Measurements from ENCODE around the gene FGF1.
A peak's percentile ranks its signal among the peaks of the same experiment; 100 is the strongest.

Gene FGF1

DNA sequence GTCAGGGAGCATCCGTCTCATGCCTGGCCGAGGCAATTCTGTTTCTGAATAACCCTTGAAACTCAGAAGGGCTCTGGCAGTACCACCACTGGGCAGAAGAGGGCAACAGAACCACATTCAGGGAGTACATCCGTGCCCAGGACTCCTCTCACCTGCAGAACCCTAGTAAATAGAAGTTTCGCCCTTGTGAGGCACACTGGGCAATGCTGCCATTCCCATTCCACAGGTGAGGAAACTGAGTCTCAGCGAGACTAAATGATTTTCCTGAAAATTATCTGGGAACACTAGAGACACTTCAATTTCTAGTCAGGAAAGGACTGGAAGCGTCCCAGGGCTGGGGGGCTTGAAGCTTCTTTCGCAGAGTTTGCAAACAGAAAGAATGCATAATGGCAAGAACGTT is 74.7 kb downstream of the FGF1 start:
- peak; percentile 33 for DNase-seq (ENCODE audit: low read depth)

DNA sequence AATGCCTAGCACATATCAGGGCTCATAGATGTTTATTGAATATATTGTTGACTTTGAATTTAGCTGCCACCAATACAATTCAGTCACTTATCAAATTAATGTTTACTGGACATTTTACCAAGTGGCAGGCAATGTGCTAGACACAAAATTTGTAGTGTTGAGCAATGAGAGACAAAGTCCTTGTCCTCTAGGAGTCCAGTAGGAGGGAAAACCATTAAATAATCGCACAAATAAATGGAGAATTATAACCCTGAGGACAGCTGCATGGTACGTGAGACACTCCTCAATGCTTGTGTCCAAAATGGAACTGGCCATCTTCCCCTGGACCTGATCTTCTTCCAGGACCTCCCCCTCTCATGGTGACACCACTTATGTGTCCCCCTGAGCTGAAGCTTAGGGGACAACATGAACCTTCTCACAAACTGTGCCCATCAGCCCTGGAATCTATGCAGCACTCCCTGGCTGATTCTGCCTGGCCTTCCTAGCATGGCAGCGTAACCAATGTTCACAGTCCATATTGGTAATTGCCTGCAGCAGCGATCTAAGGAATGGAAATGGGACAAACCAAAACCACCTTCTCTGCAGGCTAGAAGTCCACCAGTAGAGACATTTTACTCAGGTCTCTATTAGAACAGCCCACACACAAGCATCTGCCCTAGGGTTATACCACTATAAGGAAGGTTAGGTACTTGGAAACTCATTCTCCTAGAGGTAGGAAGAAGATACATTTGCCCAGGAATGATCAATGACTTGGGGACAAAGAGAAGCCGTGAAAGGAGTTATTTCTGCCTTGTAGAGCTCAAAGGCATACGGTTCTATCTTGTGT is 75.5 kb downstream of the FGF1 start:
- no peak for DNase-seq (ENCODE audit: low read depth)

GRCh38 chr5:142609142-142609541 is 76.7 kb downstream of the FGF1 start:
- no peak for DNase-seq (ENCODE audit: low read depth)

- DNase-seq (ENCODE audit: low read depth), result no peak
These were observed 77.8 kb downstream of the FGF1 start for GRCh38 chr5:142608081-142608480.

DNA sequence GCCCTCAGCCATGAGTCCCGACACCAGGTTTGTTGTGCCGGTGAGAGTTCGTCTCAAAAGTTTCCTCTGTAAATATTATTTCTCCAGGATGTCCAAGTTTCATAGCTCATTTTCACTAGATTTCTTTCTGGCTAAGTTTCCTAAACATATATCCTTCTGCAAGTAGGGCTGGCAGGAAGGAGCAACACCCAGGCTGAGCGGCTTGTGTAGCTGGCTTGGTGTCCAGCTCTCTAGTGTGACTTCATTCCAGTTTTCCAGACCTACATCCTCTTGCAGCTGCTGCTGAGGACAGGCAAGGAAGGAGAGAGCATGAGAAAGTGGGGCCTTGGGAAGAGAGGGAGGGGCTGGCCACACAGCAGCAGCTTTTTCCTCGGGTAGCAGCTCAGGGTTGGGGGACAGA is 80.3 kb downstream of the FGF1 start:
- no peak for DNase-seq (ENCODE audit: low read depth)

GRCh38 chr5:142602720-142603245 is 83.1 kb downstream of the FGF1 start:
- no peak for DNase-seq (ENCODE audit: low read depth)

- no peak for DNase-seq (ENCODE audit: low read depth)
These were observed 84.5 kb downstream of the FGF1 start for GRCh38 chr5:142601432-142601831.

GRCh38 chr5:142600611-142601358 is 85.1 kb downstream of the FGF1 start:
- DNase-seq (ENCODE audit: low read depth), result no peak

DNA sequence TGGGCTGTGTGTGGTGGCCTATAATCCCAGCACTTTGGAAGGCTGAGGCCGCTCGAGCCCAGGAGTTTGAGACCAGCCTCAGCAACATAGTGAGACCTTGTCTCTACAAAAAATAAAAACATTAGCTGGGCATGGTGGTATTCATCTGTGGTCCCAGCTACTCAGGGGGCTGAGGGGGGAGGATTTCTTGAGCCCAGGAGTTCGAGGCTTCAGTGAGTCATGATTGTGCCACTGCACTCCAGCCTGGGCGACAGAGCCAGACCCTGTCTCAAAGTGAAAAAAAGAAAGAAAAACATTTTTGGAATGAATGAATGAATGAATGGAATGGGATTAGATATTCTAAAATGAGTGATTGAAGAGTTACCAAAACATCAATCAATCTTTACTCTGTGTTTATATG is 85.8 kb downstream of the FGF1 start:
- no peak for DNase-seq (ENCODE audit: low read depth)

GRCh38 chr5:142598338-142598700 is 87.6 kb downstream of the FGF1 start:
- DNase-seq (ENCODE audit: low read depth), result no peak

DNA sequence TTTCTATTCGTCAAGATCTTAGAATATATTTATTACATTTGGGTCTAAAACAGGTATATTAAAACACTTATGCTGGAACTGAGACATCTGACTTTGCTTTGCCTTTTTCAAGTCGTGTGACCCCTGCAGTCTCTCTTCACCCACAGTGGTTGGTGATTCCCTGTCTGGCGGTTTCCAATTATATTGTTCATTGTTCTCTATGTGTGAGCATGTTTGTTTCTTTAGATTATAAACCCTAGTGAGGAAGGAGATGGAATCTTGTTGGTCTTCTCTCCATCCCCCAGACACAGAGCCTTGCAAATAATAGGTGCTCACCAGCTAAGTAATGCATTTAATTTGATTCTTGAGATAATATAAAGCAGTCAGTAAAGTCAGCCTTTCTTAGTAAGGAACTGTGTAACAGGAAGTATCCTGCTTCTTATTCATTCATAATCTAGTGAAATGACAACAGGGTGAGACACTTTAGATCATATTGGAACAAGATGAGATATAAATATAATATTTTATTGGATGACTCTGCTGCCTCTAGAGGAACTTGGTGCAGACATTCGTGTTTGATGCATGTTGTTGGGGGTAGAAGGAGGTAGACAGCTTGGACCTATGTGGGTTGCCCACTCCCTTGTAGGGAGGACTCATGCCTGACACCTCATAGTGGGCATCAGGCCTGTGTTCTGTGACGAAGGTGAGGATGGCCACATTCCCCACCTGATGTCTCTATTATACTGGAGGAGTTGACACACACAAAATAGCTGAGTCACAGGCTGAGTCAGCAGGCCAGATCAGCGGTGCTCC is 88.1 kb downstream of the FGF1 start:
- no peak for DNase-seq (ENCODE audit: low read depth)

DNA sequence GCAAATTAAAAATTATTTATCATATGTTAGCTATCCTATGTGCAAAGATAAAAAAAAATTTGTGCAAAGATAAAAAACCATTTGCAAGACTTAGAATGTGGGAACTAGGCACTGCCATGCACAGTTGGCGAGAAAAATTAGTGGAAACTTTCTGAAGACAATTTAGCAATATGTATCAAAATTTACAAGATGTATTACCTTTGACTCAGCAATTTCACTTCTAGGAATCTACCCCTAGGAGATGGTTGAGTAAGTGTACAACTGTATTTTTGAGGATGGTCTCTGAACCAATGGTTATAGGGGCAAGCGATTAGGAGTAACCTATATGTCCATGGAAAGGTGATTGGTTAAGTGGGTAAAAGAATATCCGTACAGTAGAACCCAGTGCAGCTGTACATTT is 88.9 kb downstream of the FGF1 start:
- no peak for DNase-seq (ENCODE audit: low read depth)

DNA sequence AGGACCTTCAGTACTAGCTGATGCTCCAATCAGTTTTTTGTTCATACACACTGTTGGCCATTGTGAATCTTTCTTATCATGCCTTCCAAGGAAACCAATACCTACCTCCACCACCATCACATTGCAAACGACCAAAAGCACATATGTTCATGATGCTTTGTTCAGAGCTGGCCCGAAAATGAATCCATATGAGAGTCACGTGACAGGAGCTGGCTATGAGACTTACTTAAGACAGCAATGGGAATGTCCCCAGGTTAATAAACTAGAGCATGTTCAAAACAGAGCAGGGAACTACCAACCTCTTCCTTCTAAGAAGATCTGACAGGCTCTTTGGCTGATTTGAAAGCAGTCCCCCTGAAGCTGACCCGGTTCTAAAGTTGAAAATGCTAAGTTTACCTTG is 93.5 kb downstream of the FGF1 start:
- DNase-seq (ENCODE audit: low read depth), result no peak

DNA sequence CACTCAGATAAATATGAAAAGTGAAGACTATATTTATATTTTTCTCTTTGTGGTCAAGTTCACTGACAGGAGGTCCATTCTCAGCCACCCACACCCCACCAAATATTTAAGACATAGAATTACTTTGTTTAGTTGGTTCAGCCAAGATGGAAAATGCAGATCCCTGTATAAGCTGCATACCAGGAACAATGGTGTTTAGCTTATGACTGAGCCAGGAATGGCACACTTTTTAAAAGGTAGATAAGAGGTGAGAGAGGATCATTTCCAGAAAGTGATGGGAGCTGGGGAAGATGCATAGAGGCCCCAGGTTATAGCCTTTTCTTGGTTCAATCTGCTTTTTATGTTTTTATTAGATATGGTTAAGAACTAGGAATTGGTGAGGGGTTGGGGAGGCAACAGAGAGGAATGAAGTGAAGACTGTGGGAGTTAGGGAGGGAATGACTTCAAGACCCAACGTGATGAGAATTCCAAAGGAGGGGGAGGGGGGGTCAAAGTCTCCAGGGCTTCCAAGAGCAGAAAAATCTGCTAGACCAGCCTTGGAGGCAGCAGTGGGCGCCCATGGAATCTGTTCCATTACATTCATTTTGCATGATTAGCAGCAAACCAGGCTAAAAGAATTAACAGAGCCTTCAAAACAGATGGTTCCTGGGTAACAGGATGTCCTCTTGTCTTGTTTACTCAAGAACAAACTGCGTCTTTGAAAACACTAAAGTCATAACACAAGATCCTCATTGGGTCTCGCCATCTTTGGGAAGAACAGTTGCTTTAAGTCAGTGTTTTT is 95.2 kb downstream of the FGF1 start:
- no peak for DNase-seq (ENCODE audit: low read depth)

DNA sequence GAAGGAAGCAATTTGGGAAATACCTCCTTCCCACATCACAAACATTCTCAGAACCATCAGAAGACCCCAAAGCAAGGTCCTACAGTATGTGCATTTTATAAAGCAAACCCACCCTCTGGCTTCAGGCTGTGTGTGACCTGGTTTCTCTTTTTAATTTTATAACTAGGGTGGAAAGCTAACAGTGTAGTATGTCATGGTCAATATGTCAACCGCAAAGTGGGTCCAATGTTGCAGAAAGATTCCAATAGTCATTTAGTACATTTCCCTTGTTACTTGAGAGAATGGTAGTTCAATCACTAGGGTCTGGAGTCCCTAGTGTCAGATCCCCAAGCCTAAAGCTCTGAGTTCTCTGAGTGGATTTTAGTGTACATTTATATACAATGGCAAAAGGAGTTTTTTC is 96.2 kb downstream of the FGF1 start:
- DNase-seq (ENCODE audit: low read depth), result no peak

GRCh38 chr5:142587354-142587965 is 98.4 kb downstream of the FGF1 start:
- DNase-seq (ENCODE audit: low read depth), result no peak

GRCh38 chr5:142586552-142586951 is 99.3 kb downstream of the FGF1 start:
- DNase-seq (ENCODE audit: low read depth), result no peak

DNA sequence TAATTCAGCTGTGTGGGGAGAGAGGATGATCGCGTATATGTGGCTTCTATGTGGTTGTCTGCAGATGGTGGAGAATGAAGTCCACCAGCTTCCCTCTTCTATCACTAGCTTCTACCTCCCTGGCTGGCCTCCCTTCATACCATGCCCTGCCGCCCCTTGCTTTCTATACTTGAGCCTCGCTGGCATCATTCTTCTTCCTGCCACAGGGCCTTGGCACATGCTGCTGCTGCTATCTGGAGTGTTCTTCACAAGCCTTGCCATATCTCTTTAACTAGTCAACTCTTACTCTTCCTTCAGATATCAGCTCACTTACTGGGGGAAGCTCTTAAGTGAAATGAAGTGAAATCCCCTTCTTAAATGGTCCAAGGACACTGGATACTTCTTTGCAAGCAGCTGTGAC is 100.4 kb downstream of the FGF1 start:
- DNase-seq (ENCODE audit: low read depth), result no peak

DNA sequence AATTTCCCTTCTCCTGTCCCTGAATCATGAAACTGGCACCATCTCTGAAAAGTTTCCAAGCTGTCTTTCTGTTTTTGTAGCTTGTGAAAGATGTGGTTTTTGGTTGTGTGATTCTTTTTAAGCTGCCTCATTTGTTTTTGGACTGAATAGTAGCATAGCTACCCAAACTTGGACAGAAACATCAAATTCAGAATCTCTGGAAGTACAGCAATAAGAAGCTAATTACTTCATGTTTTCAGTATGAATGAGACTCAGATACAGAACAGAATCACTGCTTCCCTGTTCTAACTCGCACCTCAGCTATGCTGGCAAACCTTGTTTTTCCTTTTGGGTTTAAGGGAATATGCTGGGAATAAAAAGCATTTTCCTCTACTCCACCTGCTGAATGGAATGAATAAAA is 101.0 kb downstream of the FGF1 start:
- DNase-seq (ENCODE audit: low read depth), result no peak

DNA sequence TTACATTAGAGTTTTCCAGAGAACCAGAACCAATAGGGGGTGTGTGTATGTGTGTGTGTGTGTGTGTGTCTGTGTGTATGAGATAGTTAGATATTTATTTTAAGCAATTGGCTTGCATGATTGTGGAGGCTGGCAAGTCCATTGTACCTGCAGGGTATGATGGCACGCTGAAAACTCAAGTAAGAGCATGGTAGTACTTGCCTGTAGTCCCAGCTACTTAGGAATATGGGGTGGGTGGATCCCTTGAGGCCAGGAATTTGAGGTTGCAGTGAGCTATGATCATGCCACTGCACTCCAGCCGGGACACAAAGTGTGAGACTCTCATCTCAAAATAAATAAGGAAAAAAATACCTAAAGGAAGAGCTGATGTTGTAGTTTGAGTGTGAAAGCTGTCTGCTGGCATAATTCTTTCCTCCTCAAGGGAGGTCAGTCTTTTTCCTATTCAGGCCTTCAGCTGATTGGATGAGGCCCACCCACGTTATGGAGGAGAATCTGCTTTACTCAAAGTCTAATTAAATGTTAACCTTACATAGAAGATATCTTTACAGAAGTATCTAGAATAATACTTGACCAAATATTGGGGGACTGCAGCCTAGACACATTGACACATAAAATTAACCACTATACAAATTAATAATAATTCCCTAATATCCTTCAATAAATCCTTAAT is 107.6 kb downstream of the FGF1 start:
- no peak for DNase-seq (ENCODE audit: low read depth)

DNA sequence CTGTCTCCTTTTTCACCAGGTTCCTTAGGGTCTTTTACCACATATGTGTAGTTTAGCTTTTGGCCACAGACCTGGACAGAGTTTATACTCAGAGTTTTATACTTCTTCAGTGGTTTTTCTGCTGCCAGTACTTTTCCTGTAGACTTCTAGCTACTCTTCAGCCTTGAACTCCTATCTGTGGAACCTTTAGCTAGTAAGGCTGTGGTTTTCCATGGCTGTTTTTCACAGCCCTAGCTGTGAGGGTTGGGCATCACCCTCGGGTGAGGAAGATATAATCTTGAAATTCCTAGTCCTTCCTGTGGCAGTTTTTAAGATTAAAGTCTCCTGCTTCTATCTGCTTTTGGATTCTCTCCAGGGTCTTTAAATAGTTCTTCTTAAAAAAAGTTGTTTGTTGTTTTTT is 109.1 kb downstream of the FGF1 start:
- no peak for DNase-seq (ENCODE audit: low read depth)
